DND-41 (cell line): ENCODE measurements around the gene XKR3.
A peak's percentile ranks its signal among the peaks of the same experiment; 100 is the strongest.
"Not testable (repeated sequence)": the region's sequence is repeated elsewhere in the genome, so short reads cannot be mapped to it uniquely, and the experiment has no call there.

ENCODE experiments used
- ATAC-seq: fragments of 200-7000 bp; cut with Tn5 transposase; 3 replicates; pipeline ENCODE4 v1.9.1; 2021; ENCODE audit warnings: low read depth; ENCODE audit not compliant: insufficient read depth
- DNase-seq: peaks from one replicate; pipeline ENCODE4 v3.0.0-alpha.2; 2020
- H2AFZ ChIP-seq: 2 replicates; pipeline ENCODE4 v1.6.0; 2012; ENCODE audit warnings: low read depth, low read length
- H3K27ac ChIP-seq: 2 replicates; pipeline ENCODE4 v1.5.1; 2012; ENCODE audit warnings: low read length, inconsistent platforms
- H3K27me3 ChIP-seq: fragments of 200-600 bp; sonication (generic); 2 replicates; pipeline ENCODE4 v1.6.0; 2012; ENCODE audit warnings: low read length, mild to moderate bottlenecking, inconsistent platforms; ENCODE audit not compliant: insufficient read depth, poor library complexity
- H3K36me3 ChIP-seq: 2 replicates; pipeline ENCODE4 v1.5.1; 2012; ENCODE audit warnings: low read length, inconsistent platforms; ENCODE audit not compliant: insufficient read depth
- H3K4me1 ChIP-seq: 2 replicates; pipeline ENCODE4 v1.5.1; 2012; ENCODE audit warnings: mild to moderate bottlenecking, low read length; ENCODE audit not compliant: insufficient read depth
- H3K4me2 ChIP-seq: 2 replicates; pipeline ENCODE4 v1.6.0; 2012; ENCODE audit warnings: mild to moderate bottlenecking, moderate library complexity, low read length, inconsistent platforms; ENCODE audit not compliant: insufficient read depth
- H3K4me3 ChIP-seq, 2 experiments: fragments of 200-600 bp in 1 of 2; shearing (Covaris generic) in 1 of 2; 2 replicates each; pipeline ENCODE4 v1.5.1; 2012 to 2016; ENCODE audit warnings: inconsistent platforms in 2 of 2, low read length in 2 of 2, mild to moderate bottlenecking in 2 of 2, low read depth in 1 of 2, moderate library complexity in 1 of 2
- H3K79me2 ChIP-seq: 2 replicates; pipeline ENCODE4 v1.6.0; 2012; ENCODE audit warnings: low read length, inconsistent platforms; ENCODE audit not compliant: insufficient read depth
- H3K9ac ChIP-seq: 2 replicates; pipeline ENCODE4 v1.6.0; 2012; ENCODE audit warnings: low read depth, mild to moderate bottlenecking, inconsistent platforms, low read length, moderate library complexity
- H3K9me3 ChIP-seq: 2 replicates; pipeline ENCODE4 v1.5.1; 2012; ENCODE audit warnings: low read length, moderate library complexity, mild to moderate bottlenecking, inconsistent platforms; ENCODE audit not compliant: insufficient read depth, severe bottlenecking
- H4K20me1 ChIP-seq: 2 replicates; pipeline ENCODE4 v1.6.0; 2012; ENCODE audit warnings: low read length; ENCODE audit not compliant: insufficient read depth
- CTCF ChIP-seq: IDR thresholded peaks from 2 replicates; pipeline ENCODE4 v1.5.1; 2012; ENCODE audit warnings: borderline replicate concordance, low read length, moderate library complexity, mild to moderate bottlenecking; ENCODE audit not compliant: poor library complexity, severe bottlenecking; ENCODE audit errors: extremely low read depth
- EZH2 ChIP-seq: IDR thresholded peaks from 3 replicates; pipeline ENCODE4 v1.6.1; 2012; ENCODE audit warnings: borderline replicate concordance, low read depth, mild to moderate bottlenecking, moderate library complexity, low read length, inconsistent platforms; ENCODE audit not compliant: severe bottlenecking

The XKR3 gene

DNA sequence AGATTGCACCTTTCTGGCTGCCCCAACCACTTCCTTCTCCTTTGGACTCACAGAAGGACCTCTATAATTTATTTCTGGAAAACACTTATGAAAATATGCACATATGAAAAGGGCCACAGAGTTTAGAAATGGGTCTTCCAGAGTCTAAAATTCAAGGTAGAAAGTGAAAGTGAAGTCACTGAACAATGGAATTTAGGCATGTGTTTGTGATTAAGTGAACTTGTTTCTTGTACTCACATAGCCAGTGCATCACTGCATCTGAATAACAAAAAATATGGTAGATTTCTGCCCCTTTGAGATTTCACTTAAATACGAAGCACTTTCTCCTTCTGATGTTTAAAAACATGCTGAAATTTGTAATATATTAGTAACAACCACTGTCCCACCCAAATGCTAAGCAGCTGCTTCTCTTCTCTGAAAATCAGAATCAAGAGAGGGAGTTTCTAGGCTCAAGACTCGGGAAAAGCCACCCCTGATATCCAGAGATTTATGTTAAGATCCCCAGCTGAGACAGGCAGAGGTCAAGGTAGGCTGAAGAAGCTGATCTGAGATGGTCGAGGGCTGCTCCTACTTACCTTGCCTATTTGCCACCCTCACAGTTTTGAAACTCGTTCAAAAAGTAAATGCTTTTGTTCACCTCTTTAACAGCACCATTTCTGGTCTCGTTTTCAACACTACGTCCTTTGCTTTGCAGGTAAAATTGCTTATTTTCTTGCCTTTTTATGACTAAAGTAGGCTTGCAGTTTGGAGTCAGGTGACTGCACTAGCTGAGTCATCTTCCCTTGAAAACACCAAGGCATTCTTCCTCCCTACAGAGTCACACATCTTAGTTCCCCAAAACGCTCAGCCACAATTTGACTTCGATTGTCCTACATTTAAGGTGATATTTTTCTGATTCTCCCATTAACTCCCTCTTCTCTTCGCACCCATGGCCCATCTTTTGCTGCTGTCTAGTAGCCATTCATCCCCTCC is at the start of gene XKR3:
XKR3 (minus strand) TSS at position 696 of the 972 bp plus-strand sequence. CDS start 17,338 bp downstream, outside the sequence.
- Histone ChIP-seq H3K4me1 (peaks cover 31% of the 10 kb centered on the region), H3K4me3 (peak within 1 kb of the TSS; percentile 3 to 46; a peak in 3 of 4 replicates), H3K4me2 (peak within 1 kb of the TSS; percentile 64), H3K79me2 (no peaks in the 10 kb centered on the region), H2AFZ (peak within 1 kb of the TSS; percentile 75), H4K20me1 (no peaks in the 10 kb centered on the region), H3K36me3 (no peaks in the 10 kb centered on the region), H3K27me3 (no peaks in the 10 kb centered on the region), H3K27ac (peak within 1 kb of the TSS; percentile 85), H3K9me3 (no peaks in the 10 kb centered on the region), H3K9ac (peak within 1 kb of the TSS; percentile 57)
- peak; percentile 45 for DNase-seq
- TF ChIP-seq CTCF (no peak), EZH2 (no peak)
- peak; percentile 83 for ATAC-seq

- H3K79me2 ChIP-seq, ATAC-seq, H3K36me3 ChIP-seq, H3K9me3 ChIP-seq, H4K20me1 ChIP-seq, H3K4me1 ChIP-seq, DNase-seq, H2AFZ ChIP-seq, H3K27ac ChIP-seq, H3K9ac ChIP-seq, H3K27me3 ChIP-seq, H3K4me2 ChIP-seq, H3K4me3 ChIP-seq: not testable (repeated sequence)
Measured at GRCh38 chr22:16869640-16870039, 44.4 kb upstream of the XKR3 start.

DNA sequence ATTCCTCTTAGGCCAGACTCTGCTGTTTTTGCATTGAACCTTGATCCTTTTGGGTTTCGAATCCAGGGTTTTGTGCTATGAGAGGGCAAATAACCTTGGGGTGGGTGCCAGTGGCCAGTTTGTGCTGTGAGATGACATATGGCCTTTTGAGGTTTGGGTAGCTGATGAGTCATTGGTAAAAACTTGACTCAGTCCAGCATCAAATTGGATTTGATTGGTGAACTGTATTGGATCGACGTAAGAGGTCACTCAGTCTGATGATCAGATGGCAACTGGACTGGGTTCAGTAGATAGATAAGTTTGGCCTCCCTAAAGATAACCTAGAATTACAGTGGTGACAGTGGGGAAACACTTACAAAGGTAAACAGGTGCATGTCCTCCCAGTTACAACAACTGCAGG is 41.0 kb upstream of the XKR3 start:
- Histone ChIP-seq H3K4me3 (no peak overlapping the region), H3K9me3 (no peaks in the 10 kb centered on the region), H3K4me2 (no peak overlapping the region), H3K79me2 (no peaks in the 10 kb centered on the region), H3K27ac (no peak overlapping the region), H3K36me3 (no peaks in the 10 kb centered on the region), H3K9ac (no peak overlapping the region), H4K20me1 (no peaks in the 10 kb centered on the region), H3K4me1 (no peaks in the 10 kb centered on the region), H3K27me3 (no peaks in the 10 kb centered on the region), H2AFZ (no peak overlapping the region)
- ATAC-seq: no peak
- no peak for DNase-seq
- TF ChIP-seq EZH2 (no peak), CTCF (no peak)

GRCh38 chr22:16856851-16857250 is 31.6 kb upstream of the XKR3 start:
- not testable (repeated sequence) for H3K4me2 ChIP-seq, H3K27me3 ChIP-seq, H3K27ac ChIP-seq, ATAC-seq, H3K4me1 ChIP-seq, H4K20me1 ChIP-seq, H3K79me2 ChIP-seq, H3K9me3 ChIP-seq, DNase-seq, H3K9ac ChIP-seq, H3K36me3 ChIP-seq, H2AFZ ChIP-seq, H3K4me3 ChIP-seq
